Measurements from ENCODE around the gene SNX33. TPM values are rescaled to one million over a fixed set of nuclear protein-coding genes. Genes with fewer than 3 reads are reported as not detected.
"Not testable (repeated sequence)": the region's sequence is repeated elsewhere in the genome, so short reads cannot be mapped to it uniquely, and the experiment has no call there.

Gene SNX33
- total and polyA plus RNA-seq, 2 experiments from 2014 or later = 6.2 to 21.2 TPM

GRCh38 chr15:75705375-75705774, 57.7 kb downstream of the SNX33 start:
- H3K4me3 Mint-ChIP-seq; H3K27ac ChIP-seq (ENCODE audit: low read depth): not testable (repeated sequence)

GRCh38 chr15:75705854-75706681, 58.4 kb downstream of the SNX33 start:
- H3K4me1 Mint-ChIP-seq = peaks cover 19% of the 10 kb centered on the region
- H3K9me3 Mint-ChIP-seq = no peaks in the 10 kb centered on the region
- Histone ChIP-seq H3K79me2 (replicated peaks; ENCODE audit: insufficient read depth) (no peaks in the 10 kb centered on the region), H3K27me3 (ENCODE audit: insufficient read depth) (no peaks in the 10 kb centered on the region), H3K4me1 (ENCODE audit: insufficient read depth) (no peaks in the 10 kb centered on the region), H3K4me2 (no peak overlapping the region), H2AFZ (no peak overlapping the region), H3F3A (replicated peaks; ENCODE audit: low read depth) (no peaks in the 10 kb centered on the region), H3K9me2 (ENCODE audit: insufficient read depth) (no peaks in the 10 kb centered on the region), H4K20me1 (replicated peaks; ENCODE audit: insufficient read depth) (no peaks in the 10 kb centered on the region), H3K27ac (ENCODE audit: low read depth) (no peak overlapping the region), H3K36me3 (ENCODE audit: insufficient read depth) (no peaks in the 10 kb centered on the region), H3K4me3 (no peak overlapping the region)
- no peak for TF ChIP-seq JUNB (IDR thresholded peaks at IDR 0.05; ENCODE audit: unreplicated experiment)
- no peak for TF ChIP-seq STAT1 (IDR thresholded peaks at IDR 0.05; ENCODE audit: unreplicated experiment)
- TF ChIP-seq, protein P1, sequence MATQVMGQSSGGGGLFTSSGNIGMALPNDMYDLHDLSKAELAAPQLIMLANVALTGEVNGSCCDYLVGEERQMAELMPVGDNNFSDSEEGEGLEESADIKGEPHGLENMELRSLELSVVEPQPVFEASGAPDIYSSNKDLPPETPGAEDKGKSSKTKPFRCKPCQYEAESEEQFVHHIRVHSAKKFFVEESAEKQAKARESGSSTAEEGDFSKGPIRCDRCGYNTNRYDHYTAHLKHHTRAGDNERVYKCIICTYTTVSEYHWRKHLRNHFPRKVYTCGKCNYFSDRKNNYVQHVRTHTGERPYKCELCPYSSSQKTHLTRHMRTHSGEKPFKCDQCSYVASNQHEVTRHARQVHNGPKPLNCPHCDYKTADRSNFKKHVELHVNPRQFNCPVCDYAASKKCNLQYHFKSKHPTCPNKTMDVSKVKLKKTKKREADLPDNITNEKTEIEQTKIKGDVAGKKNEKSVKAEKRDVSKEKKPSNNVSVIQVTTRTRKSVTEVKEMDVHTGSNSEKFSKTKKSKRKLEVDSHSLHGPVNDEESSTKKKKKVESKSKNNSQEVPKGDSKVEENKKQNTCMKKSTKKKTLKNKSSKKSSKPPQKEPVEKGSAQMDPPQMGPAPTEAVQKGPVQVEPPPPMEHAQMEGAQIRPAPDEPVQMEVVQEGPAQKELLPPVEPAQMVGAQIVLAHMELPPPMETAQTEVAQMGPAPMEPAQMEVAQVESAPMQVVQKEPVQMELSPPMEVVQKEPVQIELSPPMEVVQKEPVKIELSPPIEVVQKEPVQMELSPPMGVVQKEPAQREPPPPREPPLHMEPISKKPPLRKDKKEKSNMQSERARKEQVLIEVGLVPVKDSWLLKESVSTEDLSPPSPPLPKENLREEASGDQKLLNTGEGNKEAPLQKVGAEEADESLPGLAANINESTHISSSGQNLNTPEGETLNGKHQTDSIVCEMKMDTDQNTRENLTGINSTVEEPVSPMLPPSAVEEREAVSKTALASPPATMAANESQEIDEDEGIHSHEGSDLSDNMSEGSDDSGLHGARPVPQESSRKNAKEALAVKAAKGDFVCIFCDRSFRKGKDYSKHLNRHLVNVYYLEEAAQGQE (IDR thresholded peaks at IDR 0.05; ENCODE audit: unreplicated experiment) = no peak
- TF ChIP-seq CREB1 (CRISPR knock-in tag; IDR thresholded peaks at IDR 0.05; ENCODE audit: low read depth) = no peak
- TF ChIP-seq EZH2phosphoT487 (IDR thresholded peaks at IDR 0.05; ENCODE audit: unreplicated experiment) = no peak
- TF ChIP-seq, protein P2, sequence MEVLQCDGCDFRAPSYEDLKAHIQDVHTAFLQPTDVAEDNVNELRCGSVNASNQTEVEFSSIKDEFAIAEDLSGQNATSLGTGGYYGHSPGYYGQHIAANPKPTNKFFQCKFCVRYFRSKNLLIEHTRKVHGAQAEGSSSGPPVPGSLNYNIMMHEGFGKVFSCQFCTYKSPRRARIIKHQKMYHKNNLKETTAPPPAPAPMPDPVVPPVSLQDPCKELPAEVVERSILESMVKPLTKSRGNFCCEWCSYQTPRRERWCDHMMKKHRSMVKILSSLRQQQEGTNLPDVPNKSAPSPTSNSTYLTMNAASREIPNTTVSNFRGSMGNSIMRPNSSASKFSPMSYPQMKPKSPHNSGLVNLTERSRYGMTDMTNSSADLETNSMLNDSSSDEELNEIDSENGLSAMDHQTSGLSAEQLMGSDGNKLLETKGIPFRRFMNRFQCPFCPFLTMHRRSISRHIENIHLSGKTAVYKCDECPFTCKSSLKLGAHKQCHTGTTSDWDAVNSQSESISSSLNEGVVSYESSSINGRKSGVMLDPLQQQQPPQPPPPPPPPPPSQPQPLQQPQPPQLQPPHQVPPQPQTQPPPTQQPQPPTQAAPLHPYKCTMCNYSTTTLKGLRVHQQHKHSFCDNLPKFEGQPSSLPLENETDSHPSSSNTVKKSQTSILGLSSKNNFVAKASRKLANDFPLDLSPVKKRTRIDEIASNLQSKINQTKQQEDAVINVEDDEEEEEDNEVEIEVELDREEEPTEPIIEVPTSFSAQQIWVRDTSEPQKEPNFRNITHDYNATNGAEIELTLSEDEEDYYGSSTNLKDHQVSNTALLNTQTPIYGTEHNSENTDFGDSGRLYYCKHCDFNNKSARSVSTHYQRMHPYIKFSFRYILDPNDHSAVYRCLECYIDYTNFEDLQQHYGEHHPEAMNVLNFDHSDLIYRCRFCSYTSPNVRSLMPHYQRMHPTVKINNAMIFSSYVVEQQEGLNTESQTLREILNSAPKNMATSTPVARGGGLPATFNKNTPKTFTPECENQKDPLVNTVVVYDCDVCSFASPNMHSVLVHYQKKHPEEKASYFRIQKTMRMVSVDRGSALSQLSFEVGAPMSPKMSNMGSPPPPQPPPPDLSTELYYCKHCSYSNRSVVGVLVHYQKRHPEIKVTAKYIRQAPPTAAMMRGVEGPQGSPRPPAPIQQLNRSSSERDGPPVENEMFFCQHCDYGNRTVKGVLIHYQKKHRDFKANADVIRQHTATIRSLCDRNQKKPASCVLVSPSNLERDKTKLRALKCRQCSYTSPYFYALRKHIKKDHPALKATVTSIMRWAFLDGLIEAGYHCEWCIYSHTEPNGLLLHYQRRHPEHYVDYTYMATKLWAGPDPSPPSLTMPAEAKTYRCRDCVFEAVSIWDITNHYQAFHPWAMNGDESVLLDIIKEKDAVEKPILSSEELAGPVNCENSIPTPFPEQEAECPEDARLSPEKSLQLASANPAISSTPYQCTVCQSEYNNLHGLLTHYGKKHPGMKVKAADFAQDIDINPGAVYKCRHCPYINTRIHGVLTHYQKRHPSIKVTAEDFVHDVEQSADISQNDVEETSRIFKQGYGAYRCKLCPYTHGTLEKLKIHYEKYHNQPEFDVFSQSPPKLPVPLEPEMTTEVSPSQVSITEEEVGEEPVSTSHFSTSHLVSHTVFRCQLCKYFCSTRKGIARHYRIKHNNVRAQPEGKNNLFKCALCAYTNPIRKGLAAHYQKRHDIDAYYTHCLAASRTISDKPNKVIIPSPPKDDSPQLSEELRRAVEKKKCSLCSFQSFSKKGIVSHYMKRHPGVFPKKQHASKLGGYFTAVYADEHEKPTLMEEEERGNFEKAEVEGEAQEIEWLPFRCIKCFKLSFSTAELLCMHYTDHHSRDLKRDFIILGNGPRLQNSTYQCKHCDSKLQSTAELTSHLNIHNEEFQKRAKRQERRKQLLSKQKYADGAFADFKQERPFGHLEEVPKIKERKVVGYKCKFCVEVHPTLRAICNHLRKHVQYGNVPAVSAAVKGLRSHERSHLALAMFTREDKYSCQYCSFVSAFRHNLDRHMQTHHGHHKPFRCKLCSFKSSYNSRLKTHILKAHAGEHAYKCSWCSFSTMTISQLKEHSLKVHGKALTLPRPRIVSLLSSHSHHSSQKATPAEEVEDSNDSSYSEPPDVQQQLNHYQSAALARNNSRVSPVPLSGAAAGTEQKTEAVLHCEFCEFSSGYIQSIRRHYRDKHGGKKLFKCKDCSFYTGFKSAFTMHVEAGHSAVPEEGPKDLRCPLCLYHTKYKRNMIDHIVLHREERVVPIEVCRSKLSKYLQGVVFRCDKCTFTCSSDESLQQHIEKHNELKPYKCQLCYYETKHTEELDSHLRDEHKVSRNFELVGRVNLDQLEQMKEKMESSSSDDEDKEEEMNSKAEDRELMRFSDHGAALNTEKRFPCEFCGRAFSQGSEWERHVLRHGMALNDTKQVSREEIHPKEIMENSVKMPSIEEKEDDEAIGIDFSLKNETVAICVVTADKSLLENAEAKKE (CRISPR knock-in tag; IDR thresholded peaks at IDR 0.05) = no peak
- no peaks in the 10 kb centered on the region for H3K36me3 Mint-ChIP-seq (ENCODE audit: low read depth)
- H3K27ac Mint-ChIP-seq = no peak overlapping the region
- ATAC-seq = no peak
- H3K4me3 Mint-ChIP-seq = no peak overlapping the region
- no peak for DNase-seq (ENCODE audit: low spot score)
- H3K27me3 Mint-ChIP-seq (ENCODE audit: insufficient read depth, low read depth, poor library complexity) = peaks cover 7% of the 10 kb centered on the region

More at GRCh38 chr15:75705375-75705774, 57.7 kb downstream of the SNX33 start:
- not testable (repeated sequence) for H3F3A ChIP-seq (replicated peaks; ENCODE audit: low read depth); H3K4me1 ChIP-seq (ENCODE audit: insufficient read depth); H3K4me3 ChIP-seq; H3K36me3 Mint-ChIP-seq (ENCODE audit: low read depth); H3K79me2 ChIP-seq (replicated peaks; ENCODE audit: insufficient read depth); H3K27me3 Mint-ChIP-seq (ENCODE audit: insufficient read depth, low read depth, poor library complexity); H2AFZ ChIP-seq; H3K9me2 ChIP-seq (ENCODE audit: insufficient read depth); H4K20me1 ChIP-seq (replicated peaks; ENCODE audit: insufficient read depth); H3K9me3 Mint-ChIP-seq; H3K27ac Mint-ChIP-seq; DNase-seq (ENCODE audit: low spot score); H3K27me3 ChIP-seq (ENCODE audit: insufficient read depth); ATAC-seq; H3K36me3 ChIP-seq (ENCODE audit: insufficient read depth); H3K4me2 ChIP-seq
- peaks cover 19% of the 10 kb centered on the region for H3K4me1 Mint-ChIP-seq
